ENCODE measurements around the gene TSPAN18.

GRCh38 chr11:44728491-44728910, 1.7 kb downstream of the TSPAN18 start:
- no peak for TF ChIP-seq CTCF (IDR thresholded peaks at IDR 0.05; ENCODE audit: low read length)
- TF ChIP-seq EZH2 (IDR thresholded peaks at IDR 0.05; ENCODE audit: borderline replicate concordance, low read length) = no peak

Data from OCI-LY1 (cell line).